Astrocyte of the hippocampus (primary cell): ENCODE data around the gene KRTAP26-1.

Experiments
- DNase-seq: peaks from one replicate; pipeline ENCODE4 v3.0.0; 2011; ENCODE audit warnings: low read depth, low spot score

Gene KRTAP26-1

DNA sequence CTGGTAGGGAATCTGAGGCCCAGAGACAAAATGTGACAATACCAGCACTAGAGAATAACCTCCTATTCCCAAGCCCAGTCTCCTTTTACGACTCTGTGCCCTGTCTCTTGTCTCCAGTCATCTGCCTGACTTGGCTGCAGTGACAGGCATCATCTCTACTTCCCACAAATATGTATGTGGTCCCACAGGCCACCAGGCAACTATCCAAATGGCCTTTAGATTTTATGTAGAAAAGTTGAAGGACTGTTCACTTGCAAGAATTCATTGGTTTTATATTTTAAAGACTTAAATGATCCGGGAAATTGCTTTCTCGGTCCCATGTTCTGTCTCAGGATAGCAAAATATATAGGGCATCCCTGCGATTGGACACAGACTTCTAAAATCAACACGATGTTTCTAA is 49.0 kb downstream of the KRTAP26-1 start:
- DNase-seq = peak; percentile 2

DNA sequence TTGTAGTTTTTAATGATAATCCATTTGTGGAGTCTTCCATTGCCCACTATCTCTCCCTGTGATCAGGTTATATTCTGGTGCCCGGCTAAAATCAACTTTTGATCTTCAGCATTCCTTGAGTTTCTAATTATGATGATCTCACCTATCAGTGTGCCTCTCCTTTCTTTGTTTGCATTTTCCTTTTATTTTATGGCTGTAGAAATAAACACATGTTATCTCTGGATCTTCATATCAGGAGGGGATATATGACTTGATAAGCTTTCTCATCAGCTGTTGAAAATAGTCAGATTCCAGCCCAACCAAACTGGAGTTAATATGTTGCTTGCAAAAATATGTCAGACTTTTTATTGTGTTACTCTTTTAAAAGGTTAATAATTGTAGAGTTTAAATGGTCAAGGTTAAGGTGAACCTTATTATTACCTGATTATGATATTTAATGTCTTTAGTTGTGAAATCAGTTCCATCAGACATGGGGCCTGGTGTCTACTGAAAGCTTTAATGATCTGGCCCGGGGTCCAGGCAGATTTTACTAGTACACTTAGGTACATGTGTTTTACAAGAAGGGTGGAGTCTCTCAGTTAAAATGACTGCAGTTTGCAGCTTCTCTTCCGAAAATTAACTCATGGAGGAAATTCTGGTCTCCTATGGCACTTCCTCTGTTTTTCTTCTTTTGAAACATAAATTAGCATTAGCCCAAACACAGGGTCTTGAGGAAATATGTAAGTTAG is 50.1 kb downstream of the KRTAP26-1 start:
- DNase-seq = no peak
